NCI-H774 (cell line): ENCODE measurements around the gene TAF8.
"Not testable (repeated sequence)": the region's sequence is repeated elsewhere in the genome, so short reads cannot be mapped to it uniquely, and the experiment has no call there.

ENCODE experiments used
- DNase-seq: peaks from one replicate; lab custom pipeline; 2025; lab: John Stamatoyannopoulos, UW

TAF8 gene

GRCh38 chr6:42050297-42051267, at the start of gene TAF8:
TAF8 (plus strand) TSS chr6:42050524; CDS start chr6:42050542, 18 bp downstream.
- DNase-seq: peak; percentile 82

- DNase-seq: no peak
Observed at GRCh38 chr6:42001506-42001905, 48.8 kb upstream of the TAF8 start.

DNA sequence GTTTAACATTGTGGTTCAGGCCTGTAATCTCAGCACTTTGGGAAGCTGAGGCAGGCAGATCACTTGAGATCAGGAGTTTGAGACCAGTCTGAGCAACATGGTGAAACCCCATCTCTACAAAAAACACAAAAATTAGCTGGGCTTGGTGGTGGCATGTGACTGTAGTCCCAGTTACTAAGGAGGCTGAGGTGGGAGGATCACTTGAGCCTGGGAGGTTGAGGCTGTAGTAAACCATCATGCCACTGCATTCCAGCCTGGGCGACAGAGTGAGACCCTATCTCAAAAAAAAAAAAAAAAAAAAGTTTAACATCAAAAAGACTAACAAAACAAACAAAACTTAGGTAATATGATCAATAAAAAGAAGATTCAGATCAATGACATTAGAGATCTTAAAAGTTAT, 46.7 kb upstream of the TAF8 start:
- not testable (repeated sequence) for DNase-seq

- no peak for DNase-seq
Observed at GRCh38 chr6:42007286-42008137, 42.8 kb upstream of the TAF8 start.

DNA sequence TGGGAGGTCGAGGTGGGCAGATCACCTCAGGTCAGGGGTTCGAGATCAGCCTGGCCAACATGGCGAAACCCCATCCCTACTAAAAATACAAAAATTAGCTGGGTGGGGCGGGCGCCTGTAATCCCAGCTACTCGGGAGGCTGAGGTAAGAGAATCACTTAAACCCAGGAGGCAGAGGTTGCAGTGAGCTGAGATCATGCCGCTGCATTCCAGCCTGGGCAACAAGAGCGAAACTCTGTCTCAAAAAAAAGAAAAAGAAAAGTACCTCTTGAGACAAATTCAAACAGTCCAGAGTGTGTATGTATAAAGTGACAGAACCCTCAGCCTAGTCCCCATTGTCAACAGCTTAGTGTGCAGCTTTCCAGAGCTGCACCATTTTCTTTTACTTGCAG, 42.2 kb upstream of the TAF8 start:
- not testable (repeated sequence) for DNase-seq

DNA sequence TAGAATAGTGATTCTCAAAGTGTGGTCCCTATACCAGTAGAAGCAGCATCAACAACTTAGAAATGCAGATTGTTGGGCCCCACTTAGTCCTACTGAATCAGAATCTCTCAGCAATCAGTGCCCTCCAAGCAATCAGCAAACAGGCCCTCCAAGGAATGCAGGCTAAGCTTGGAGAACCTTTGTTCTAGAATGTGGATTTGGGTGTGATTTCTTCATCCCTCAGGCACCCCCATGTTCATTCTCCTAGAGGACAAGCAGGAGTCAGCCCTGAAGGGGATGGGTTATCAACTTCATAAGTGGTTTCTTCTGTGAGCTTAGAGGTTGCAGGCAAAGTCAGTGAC, 40.5 kb upstream of the TAF8 start:
- no peak for DNase-seq

DNA sequence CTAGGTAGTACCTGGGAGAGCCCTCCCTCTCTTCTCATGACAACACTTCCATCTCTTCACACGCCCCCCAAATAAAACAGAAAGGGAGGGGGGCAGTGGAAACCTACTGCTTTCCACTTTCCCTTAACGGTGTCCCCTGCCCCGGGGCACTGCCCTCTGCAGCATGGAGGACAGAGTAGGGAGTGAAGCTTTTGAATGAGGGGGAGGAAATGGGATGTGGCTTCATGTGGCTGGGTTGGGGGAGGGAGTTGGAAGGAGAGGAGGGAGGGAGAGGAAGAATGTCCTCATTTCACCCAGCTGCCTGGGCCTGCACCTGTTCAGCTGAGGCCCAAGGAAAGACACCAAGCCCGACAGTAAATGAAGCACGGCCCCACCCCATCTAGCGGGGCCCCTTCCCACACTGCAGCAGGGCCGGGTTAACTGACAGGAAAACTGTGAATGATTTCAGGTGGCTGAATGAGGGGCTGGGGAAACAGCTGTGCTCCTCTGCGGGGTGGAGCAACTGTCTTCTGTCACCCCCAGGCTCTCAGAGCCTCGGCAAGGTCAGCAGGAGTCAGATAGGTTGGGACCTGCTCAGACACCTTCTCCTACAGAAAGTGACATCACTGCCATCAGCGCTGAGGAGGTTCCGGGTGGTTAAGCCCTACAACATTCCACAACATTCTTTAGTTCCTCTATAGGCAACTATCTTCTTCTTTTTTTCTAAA, 40.0 kb upstream of the TAF8 start:
- peak; percentile 37 for DNase-seq

DNA sequence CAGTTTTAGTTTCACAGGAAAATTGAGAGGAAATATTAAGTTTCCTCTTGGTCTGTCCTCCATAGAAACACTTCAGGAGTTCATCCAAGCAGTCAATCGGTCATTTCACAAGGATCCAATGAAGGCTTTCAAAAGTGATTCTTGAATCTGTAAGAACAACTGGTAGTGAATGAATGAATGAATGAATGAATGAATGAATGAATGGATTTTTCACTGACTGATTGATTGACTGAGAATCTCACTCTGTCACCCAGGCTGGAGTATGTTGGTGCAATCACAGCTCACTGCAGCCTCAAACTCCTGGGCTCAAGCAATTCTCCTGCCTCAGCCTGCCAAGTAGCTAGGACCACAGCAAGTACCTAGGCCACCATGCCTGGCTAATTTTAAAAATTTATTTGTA, 39.4 kb upstream of the TAF8 start:
- DNase-seq: no peak

DNA sequence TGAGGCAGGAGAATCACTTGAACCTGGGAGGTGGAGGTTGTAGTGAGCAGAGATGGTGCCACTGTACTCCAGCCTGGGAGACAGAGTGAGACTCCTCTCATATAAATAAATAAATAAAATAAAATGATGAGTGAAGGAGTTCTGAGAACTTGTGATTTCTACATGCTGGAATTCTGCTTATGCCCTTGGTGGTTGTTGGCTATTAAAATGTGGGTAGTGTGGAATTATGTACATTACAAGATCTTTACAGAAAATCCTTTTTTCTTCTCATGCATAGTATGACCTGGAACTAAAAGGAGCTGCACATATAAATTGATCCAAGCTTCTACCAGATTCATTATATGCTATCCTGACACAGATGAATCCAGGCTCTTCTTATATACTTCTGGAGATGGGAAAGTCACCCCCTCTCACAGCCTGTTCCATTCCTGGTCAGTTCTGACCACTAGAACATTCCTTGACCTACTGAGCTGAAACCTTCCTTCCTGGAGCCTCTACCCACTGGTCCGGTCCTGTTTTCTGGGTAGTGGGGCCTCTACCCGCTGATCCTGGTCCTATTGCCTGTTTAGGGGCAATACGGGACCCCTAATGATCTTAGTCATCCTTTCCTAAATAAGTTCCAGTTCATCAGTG, 37.7 kb upstream of the TAF8 start:
- no peak for DNase-seq

- DNase-seq: no peak
Observed at GRCh38 chr6:42013134-42013516, 37.2 kb upstream of the TAF8 start.

GRCh38 chr6:42017021-42017643, 33.2 kb upstream of the TAF8 start:
- DNase-seq: no peak

DNA sequence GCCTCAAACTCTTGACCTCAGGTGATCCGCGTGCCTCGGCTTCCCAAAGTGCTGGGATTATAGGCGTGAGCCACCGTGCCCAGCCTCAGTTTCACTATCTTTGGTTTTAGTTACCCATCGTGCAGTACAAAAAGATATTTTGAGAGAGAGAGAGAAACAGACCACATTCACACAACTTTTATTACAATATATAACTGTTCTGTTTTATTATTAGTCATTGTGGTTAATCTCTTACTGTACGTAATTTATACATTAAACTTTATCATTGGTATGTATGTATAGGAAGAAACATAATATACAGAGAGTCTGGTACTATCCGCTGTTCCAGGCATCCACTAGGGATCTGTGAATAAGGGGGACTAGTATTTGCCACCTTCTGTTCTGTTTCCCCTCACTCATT, 29.4 kb upstream of the TAF8 start:
- no peak for DNase-seq

DNA sequence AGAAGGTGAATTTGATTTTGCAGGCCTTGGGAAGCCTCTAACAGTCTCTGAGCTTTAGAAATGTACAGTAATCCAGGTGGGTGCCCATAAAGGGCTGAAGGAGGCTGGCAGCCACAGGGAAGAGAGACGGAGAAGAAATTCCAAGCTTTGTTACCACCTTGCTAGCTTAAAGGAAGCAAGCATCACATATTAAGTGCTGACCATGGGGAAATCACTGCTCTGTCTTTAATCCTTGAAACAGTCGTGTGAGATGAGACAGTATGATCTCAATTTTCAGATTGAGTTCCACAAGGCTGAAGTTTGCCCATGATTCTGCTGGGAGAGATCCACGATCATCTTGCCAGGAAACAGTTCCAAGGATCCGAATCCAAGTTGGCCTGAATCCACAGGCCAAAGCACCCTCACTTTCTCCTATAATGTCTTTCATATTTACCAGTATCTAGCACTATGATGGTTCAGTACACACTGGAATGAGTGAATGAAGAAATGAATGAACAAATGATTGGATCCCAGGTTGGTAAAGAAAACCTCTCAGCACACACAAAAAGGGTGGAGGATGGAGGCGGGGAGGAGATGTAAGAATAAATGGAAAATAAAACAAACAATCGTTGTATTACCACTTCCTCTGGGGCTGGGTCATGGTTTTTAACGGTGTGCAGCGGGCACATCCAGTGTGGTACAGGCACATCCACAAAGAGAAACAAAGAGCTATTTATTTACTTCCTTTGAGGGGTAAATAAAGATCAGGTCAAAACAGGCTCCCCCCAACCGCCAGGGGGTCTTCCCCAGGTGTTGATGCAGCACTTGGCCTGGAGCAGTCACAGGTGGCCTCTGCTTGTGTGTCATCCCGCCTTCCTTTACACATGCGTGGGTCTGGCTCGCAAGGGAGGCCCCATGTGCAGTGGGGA, 28.2 kb upstream of the TAF8 start:
- DNase-seq: no peak

DNA sequence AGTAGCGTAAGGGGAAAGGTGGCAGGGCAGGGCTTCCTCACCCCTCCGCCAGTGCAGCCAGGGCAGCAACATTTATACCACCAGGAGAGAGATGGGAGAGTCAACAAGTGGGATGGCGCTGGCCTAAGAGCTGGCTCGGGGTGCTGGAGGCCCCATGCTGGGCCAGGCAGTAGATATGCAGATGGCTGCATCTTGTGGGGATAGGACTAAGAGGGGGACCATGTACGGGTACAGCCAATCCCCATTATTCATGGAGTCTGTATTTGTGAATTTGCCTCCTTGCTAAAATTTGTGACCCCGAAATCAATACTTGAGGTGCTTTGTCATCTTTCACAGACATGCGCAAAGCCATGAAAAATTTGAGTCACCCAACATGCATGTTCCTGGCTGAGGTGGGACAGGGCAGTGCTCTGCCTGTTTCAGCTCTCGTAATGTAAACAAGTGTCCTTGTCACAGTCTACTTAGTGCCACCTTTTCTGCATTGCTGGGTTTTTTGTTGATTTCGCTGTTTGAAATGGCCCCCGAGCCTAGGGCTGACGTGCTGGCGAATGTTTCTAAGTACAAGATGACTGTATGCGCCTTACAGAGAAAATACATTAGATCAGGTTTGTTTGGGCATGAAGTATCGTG, 27.5 kb upstream of the TAF8 start:
- DNase-seq: no peak

DNA sequence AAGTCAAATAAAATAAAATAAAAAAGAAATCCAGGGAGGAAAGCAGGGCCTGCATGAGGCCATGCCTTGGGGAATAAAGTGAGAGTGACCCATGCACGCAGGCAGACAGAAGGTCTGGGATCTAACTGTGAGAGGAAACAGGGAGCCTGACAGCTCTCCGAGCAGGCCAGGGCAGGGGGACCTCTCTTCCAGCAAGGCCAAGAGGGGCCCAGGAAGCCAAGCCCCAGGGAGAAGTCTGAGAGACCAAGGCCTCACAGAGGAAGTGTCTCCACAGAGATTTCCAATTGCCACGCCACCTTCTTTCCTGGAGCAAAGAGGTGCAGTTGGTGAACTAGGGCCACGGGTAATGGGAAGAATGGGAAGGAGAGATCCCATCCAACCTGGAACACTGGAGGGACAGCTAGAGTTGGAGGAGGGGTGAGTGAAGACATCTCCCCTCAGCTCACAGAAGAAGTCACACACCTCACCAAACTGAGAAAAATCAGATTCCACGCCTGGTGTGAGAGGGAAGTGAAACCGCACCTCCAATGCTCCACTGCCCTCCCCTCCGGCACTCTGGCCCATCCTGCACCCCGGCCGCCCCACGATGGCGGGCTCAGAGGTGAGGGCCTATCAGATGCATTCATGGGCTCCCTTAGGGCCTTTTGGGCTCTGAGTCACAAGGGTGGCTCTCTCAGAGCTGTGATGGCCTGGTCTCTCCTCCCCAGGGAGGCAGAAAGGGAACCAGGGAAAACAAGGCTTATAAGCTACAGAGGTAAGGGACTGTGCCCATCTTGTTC, 25.1 kb upstream of the TAF8 start:
- DNase-seq: no peak

DNA sequence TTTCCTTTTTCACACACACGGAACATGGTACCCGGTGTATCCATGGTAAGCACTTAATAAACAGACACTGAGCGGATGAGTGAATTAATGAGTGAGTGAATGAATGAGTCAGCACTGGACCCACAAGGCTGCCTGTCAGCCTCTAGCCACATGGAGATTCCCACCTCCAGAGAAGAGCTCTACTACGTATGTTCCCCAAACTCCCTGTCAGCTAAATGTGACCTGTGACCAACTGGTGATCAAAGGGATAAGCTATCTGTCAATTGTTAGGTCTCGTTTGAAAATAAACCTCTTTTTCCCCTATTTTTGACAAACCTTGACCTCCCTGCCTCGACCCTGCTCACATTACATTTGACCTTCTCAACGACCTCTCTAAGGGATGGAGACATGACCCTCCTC, 24.5 kb upstream of the TAF8 start:
- DNase-seq: no peak

DNA sequence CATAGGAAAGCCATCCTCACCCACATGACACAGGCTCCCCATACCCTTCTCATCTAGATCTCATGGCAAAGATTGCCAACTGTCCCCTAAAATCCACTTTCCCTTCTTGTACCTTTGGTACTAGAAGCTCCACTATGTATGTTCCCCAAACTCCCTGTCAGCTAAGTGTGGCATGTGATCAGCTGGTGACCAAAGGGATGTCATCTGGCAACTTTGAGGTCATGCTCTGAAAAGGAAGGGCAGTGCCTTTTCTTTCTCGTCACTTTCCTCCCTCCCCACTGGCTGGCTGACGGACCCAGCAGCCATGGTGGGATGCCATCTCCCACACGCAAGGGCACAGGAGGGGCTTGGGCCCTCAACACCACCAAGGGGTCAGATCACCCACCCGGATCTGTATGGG, 23.8 kb upstream of the TAF8 start:
- DNase-seq: no peak

DNA sequence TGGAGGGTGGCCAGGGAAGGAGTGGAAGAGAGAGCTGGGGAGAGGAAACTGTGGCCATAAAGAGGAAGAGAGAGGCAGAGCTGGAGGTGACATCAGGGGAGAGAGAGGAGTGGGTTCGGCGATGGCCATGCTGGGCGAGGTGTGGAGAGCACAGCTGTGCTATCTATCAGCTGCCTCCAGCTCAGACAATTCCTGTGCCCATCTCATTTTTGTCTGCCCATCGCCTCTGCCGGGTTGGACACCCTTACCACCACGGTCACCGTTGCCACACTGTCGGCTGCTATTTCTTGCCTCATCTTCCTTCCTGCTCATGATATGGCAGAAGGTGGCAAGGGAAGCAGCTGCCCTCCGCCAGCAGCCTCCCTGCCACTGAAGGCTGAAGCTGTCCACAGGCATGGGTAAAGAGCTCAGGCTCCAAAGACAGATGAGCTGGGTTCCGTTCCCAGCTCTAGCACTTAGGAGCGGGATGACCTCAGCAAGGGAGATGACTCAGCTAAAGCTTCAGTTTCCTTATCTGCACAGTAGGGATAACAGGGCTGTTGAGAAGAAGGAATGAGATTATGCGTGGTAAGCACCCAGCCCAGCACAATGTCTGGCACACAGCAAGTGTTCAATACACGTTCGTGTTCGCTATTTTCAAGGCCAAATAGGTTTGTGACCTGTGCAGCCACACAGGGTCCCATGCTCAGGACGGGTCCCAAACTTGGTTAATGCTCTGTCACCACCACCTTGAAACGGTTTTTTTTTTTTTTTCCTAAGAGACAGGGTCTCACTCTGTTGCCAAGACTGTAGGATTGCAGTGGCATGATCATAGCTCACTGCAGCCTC, 21.9 kb upstream of the TAF8 start:
- no peak for DNase-seq
